ENCODE results near the gene ERC1. TPM values are rescaled to one million over a fixed set of nuclear protein-coding genes. Genes with fewer than 3 reads are reported as not detected.

Gene ERC1
- total and polyA plus RNA-seq, 2 of the 4 experiments (the other 2 are of a cell fraction) = 11.6 to 25.6 TPM

GRCh38 chr12:1350055-1350933 lies 359.3 kb downstream of the ERC1 start:
- Histone ChIP-seq H3K9me3 (ENCODE audit: control insufficient read depth, insufficient read depth, low read length) (no peaks in the 10 kb centered on the region), H3K18ac (ENCODE audit: low read depth, low read length) (peak overlapping the region; percentile 63; the same call in 1 of the 2 replicates), H2BK15ac (ENCODE audit: low read depth, low read length) (peak overlapping the region; percentile 64; the same call in 2 of the 3 replicates), H2BK20ac (ENCODE audit: low read depth, low read length) (peak overlapping the region; percentile 73), H3K36me3 (ENCODE audit: control insufficient read depth, insufficient read depth, low read length) (no peaks in the 10 kb centered on the region), H2BK120ac (ENCODE audit: low read depth, low read length) (peak overlapping the region; percentile 92), H3K27me3 (ENCODE audit: control insufficient read depth, insufficient read depth, low read length) (no peaks in the 10 kb centered on the region), H3K4me3 (ENCODE audit: insufficient read depth, low read depth, low read length) (no peak overlapping the region), H3K27ac (ENCODE audit: insufficient read depth, low read length) (peak overlapping the region; percentile 44), H3K4me2 (ENCODE audit: low read depth, low read length) (peak overlapping the region; percentile 54; the same call in 1 of the 2 replicates), H4K8ac (ENCODE audit: low read depth in 2 of 2, low read length in 2 of 2) (peak overlapping the region; percentile 7 to 67), H3K9ac (ENCODE audit: low read depth, low read length) (no peak overlapping the region), H2AK9ac (replicated peaks; ENCODE audit: low read depth, low read length, poor library complexity) (no peak overlapping the region), H4K91ac (ENCODE audit: insufficient read depth, low read depth, low read length) (peak overlapping the region; percentile 66), H4K5ac (ENCODE audit: low read depth, low read length) (peak overlapping the region; percentile 51; the same call in 1 of the 2 replicates), H3K79me1 (ENCODE audit: low read depth in 1 of 2, low read length in 2 of 2) (peaks cover 8 to 27% of the 10 kb centered on the region in 2 experiments), H4K20me1 (ENCODE audit: insufficient read depth, low read length) (no peaks in the 10 kb centered on the region), H3K23ac (ENCODE audit: low read depth, low read length) (peak overlapping the region; percentile 94), H3K9me1 (ENCODE audit: insufficient read depth, low read length) (peaks cover 10% of the 10 kb centered on the region), H3K56ac (ENCODE audit: extremely low read depth, insufficient read depth, low read length) (peak overlapping the region; percentile 23; the same call in 1 of the 2 replicates), H3K4me1 (ENCODE audit: control insufficient read depth, insufficient read depth, low read length) (peaks cover 22% of the 10 kb centered on the region), H2AFZ (replicated peaks; ENCODE audit: low read length, poor library complexity) (no peak overlapping the region), H2AK5ac (ENCODE audit: low read depth, low read length) (peak overlapping the region; percentile 83), H3K14ac (replicated peaks; ENCODE audit: low read depth, low read length) (peak overlapping the region; percentile 75), H3K4ac (ENCODE audit: low read depth, low read length) (peak overlapping the region; percentile 75), H2BK5ac (ENCODE audit: low read depth, low read length, poor library complexity, severe bottlenecking) (peak overlapping the region; percentile 85)
- CTCF ChIA-PET = interaction anchor here (0.5 to 0.6 kb wide), 3 partner anchors 276 to 1065 kb away, joined by 3 read pairs; no protein-coding TSS in a partner anchor
- DNase-seq = peak; percentile 86
- POLR2A ChIA-PET (ENCODE audit: unreplicated experiment) = interaction anchor here (0.5 to 0.6 kb wide), 2 partner anchors 120 to 1326 kb away, joined by 3 to 6 read pairs; no protein-coding TSS in a partner anchor
- no peak for TF ChIP-seq CTCF (conservative IDR thresholded peaks at IDR 0.05; ENCODE audit: low read depth, low read length)
- TF ChIP-seq FOS (IDR thresholded peaks at IDR 0.05; ENCODE audit: low read depth, low read length) = no peak
- TF ChIP-seq USF2 (IDR thresholded peaks at IDR 0.05; ENCODE audit: low read depth, low read length) = peak; percentile 30; the same call in 1 of the 2 replicates
- no peak for TF ChIP-seq POLR2A (IDR thresholded peaks at IDR 0.05; ENCODE audit: low read depth, low read length)
- no peak for TF ChIP-seq MXI1 (IDR thresholded peaks at IDR 0.05; ENCODE audit: borderline replicate concordance, low read depth, low read length)
- no peak for TF ChIP-seq MAZ (IDR thresholded peaks at IDR 0.05; ENCODE audit: borderline replicate concordance, low read depth, low read length)
- peak; percentile 98 for ATAC-seq (ENCODE audit: low read depth)
- in situ Hi-C loops (cut with MboI; ENCODE audit: low sequenced_read_pairs) = no loop called here
- no TSS peak for BruUV-seq (replicated peaks)
- dilution Hi-C loops (cut with HindIII; ENCODE audit: low sequenced_read_pairs, unreplicated experiment) = no loop called here
- 40% methylated on average over 1 of the region's 6 CpGs; no CpG with 5 or more reads in 1 of the 2 experiments for WGBS, 2 experiments (ENCODE audit: extremely low coverage in 2 of 2, insufficient read length in 1 of 2)
- intact Hi-C loops (cut with micrococcal nuclease) = no loop called here
